TTC549 (cell line): Measurements from ENCODE around the gene HOXA13.

Source experiments
- FAIRE-seq: peaks from 2 replicates; lab custom pipeline; 2012; peaks lifted over from hg19 to GRCh38; lab: Jason Lieb, UNC

Gene HOXA13

GRCh38 chr7:27180431-27181420 is 19.2 kb downstream of the HOXA13 start:
- no peak for FAIRE-seq

- FAIRE-seq, result no peak
Observed at GRCh38 chr7:27179503-27180430, 20.1 kb downstream of the HOXA13 start.

DNA sequence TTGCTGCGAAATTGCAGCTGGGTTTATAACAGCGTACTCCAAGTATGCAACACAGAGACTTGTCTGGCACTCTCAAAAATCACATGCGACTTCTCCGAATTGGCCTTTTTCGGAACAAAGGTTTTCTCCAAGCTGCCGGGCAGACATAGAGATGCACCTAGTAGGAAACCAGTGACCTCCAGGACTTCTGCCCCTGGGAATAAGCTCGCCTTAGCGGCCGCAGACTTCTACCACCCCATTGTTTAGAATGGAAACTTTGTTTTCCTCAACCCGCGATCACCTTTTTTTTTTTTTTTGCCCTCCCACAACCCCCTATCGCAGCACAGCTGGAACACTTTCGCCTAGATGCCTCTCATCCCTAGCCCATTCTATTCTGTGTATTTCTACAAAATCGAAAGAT is 20.9 kb downstream of the HOXA13 start:
- FAIRE-seq, result no peak

- FAIRE-seq, result no peak
Observed at GRCh38 chr7:27178366-27178765, 21.5 kb downstream of the HOXA13 start.

GRCh38 chr7:27177795-27178320 is 22.0 kb downstream of the HOXA13 start:
- no peak for FAIRE-seq

- FAIRE-seq, result no peak
Observed at GRCh38 chr7:27176962-27177794, 22.7 kb downstream of the HOXA13 start.

- no peak for FAIRE-seq
Observed at GRCh38 chr7:27176524-27176845, 23.4 kb downstream of the HOXA13 start.

DNA sequence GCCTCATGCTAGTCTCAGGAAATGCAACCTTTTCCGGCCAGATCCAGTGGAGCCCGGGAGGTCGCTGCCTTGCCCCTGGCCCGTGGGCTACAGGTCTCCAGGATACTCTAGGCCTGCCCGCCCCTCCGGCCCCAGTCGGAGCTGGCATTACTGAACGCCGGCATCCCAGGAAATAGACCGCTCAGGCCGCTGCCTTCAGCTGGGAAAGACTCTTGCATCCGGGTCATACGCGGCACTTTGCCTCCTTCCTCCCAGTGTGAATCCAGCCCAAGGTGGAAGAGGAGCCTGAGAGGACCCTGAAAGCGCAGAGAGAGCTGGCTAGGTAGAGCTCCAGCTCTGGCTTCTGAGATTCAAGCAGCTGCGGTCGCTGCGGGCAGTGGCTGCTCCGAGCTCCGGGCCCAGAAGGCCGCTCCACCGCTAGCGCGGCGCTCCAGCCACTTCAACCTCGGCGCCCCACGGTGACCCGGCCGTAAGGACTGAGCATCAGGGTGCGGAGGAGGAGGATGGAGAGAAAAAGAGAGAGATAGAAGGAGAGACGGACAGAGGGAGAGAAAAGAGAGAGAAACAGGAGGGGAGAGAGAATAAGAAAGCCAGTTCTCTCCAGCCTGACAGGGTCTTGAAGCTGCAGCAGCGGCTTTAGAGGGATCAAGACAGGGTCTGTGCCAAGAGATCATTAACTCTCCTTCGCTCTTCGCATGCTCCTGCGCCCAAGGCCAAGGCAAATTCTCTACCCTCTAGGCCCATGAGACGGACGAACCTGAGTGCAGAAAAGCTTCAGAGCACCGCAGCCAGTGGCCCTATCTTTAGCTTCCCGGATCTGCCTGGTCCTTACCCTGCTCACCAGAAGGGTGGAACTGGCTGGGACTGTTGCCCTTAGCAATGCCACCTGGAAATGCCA is 24.0 kb downstream of the HOXA13 start:
- no peak for FAIRE-seq

GRCh38 chr7:27174874-27175625 is 24.8 kb downstream of the HOXA13 start:
- no peak for FAIRE-seq

DNA sequence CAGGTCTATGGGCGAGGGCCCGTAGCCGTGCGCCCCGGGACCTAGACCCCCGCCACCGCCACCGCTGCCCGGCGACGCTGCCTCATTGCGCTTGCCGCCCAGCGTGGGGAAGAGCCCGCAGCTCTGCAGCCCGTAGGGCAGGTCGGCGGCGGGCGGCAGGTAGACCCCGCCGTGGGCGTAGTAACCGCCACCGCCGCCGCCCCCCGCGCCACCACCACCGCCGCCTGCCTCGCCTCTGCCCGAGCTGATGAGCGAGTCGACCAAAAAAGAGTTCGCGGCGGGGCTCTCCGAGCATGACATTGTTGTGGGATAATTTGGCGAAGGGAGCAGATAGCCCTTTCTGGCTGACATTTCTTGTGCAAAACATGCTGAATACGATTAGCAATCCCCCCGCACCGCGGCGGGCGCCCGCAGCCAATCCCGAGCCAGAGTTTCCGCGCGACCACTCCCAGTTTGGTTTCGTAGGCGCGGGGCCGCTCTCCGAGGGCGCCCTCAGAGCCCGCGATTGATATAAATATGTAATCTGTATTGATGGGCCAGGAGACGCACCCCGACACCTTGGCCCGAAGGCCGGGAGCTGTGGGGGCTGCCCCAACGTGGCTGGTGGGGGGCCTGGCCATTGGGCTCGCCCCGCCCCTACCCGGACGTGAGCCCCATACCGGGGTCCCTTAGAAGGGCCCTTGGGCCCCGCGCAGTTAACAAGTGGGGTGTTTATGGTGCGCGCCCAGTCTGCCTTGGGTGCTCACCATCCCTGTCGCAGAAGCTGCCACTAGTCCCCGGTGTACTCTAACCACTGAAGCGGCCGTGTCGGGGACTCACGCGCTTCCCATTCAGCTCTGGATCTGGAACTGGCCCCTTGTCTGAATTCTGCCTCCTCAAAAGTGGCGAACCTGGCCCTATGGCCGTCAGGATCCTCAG is 25.7 kb downstream of the HOXA13 start, which contains the start of gene HOXA10:
TSS of gene HOXA10 (minus strand) at position 365 of the 918 bp plus-strand sequence. CDS start at position 351, 14 bp downstream.
- FAIRE-seq, result no peak

GRCh38 chr7:27173511-27173955 is 26.4 kb downstream of the HOXA13 start:
- no peak for FAIRE-seq

DNA sequence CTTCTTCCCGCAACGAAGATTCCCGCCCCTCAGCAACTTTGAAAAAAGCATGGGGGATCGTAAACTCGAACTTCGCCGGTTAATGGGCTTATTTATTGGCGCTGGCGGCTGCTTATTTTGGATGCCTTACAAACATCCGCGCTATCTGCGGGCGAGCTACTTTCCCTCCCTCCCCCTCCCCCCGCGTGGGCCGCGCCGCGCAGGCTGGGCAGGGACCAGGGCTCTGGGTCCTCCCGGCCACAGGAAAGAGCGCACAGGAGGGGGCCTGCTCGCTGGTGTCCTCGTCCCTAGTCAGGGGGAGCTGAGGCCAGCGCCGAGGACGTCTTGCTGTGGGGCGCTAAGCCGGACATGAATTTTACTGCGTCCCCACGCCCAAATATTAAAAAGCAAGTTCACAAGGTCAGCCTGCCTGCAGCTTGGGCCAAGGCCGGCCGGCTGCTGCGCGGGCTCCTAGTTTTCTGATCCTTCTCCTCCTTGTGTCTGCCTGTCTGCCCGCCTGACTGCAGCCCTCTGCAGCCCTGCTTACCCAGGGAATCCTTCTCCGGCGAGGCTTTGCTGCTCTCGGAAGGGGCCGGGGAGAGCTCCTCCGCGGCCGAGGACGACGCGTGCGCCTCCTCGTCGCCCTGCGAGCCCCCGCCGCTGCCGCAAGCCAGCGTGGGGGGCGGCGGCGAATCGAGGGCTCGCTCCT is 26.9 kb downstream of the HOXA13 start:
- no peak for FAIRE-seq

GRCh38 chr7:27172315-27172774 is 27.5 kb downstream of the HOXA13 start:
- FAIRE-seq, result no peak

DNA sequence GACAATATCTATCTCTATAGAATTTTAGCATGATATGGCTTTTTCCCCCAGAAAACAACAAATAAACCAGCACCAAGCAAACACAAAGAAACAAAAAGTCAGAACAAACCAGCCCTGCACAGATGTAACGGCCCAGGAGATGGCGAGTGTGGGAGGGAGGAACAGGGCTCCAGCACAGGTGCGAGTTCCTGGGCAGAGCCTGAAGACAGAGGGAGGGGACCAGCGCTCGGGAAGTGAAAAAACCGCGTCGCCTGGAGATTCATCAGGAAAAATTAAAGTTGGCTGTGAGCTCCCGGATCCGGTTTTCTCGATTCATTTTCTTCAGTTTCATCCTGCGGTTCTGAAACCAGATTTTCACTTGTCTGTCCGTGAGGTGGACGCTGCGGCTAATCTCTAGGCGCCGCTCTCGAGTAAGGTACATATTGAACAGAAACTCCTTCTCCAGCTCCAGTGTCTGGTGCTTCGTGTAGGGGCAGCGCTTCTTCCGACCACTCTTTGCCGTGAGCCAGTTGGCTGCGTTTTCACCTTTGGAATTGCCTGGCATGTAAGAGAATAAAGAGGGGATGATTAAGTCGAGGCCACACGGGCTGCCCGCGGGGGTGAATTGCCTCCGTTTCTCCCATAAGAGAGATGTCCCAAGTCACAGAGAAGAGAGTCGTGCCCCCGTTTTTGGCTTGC is 28.1 kb downstream of the HOXA13 start:
- no peak for FAIRE-seq

- FAIRE-seq, result no peak
Observed at GRCh38 chr7:27171325-27171636, 28.6 kb downstream of the HOXA13 start.

DNA sequence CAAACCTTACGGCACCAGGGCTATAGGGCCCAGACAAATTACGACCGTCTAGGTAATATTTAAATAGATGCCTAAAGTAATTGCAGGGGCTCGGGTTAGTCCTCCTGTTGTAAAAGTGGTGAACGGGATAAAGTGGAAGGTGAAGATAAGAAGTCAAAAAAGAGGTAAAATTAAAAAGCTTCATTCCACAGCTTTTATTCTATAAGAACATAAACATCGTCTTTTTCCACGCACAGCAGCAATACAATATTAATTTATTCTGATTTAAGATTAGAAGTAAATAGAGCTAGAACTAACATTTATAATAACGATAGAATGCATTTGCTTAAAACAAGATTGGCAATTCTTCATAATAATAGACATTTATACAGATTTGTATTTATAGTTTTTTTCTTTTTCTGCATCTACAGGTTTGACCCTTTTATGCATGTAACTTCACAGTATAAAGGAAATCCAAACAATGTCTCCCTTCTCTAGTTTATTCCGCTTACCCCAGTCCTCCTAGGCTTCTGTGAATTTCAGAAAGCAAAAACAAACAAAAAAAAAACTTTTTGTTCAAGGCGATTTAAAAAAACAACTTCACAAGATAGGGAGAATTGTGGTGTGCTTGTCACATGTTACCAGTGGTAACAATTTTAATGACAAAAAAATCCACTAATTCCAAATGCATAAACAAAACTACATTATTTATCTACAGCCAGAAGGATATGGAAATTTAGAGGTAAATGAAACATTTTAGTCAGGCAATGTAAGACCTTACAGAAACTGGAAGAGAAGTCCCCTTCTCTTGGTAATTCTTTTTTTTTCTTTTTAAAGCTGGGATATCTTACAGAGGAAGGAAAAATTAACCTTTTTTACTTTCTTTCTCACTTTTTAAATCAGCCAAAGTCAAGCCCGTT is 29.2 kb downstream of the HOXA13 start:
- FAIRE-seq, result peak; percentile 49
